MM.1S (cell line): ENCODE data around the gene NMRK1.

Experiments used
- DNase-seq: peaks from one replicate; pipeline ENCODE4 v3.0.0-alpha.2; 2015
- H2AFZ ChIP-seq: fragments of 300-600 bp; sonication (generic); 2 replicates; pipeline ENCODE4 v1.6.0; 2016; ENCODE audit warnings: antibody characterized with exemption, low read length
- H3F3A ChIP-seq: fragments of 300-600 bp; sonication (generic); 2 replicates; pipeline ENCODE4 v1.6.1; 2016; ENCODE audit warnings: mild to moderate bottlenecking, antibody characterized with exemption, low read length, moderate library complexity, mixed read lengths; ENCODE audit not compliant: insufficient read depth
- H3K27ac ChIP-seq: fragments of 300-600 bp; sonication (generic); 2 replicates; pipeline ENCODE4 v1.5.1; 2016; ENCODE audit warnings: mild to moderate bottlenecking, low read length
- H3K27me3 ChIP-seq: fragments of 300-600 bp; sonication (generic); replicated peaks from 2 replicates; pipeline ENCODE4 v1.6.0; 2016; ENCODE audit warnings: low read length; ENCODE audit not compliant: insufficient read depth
- H3K36me3 ChIP-seq: fragments of 300-600 bp; sonication (generic); replicated peaks from 2 replicates; pipeline ENCODE4 v1.6.1; 2016; ENCODE audit warnings: mild to moderate bottlenecking, low read length, mixed read lengths; ENCODE audit not compliant: insufficient read depth
- H3K4me1 ChIP-seq: fragments of 300-600 bp; sonication (generic); 2 replicates; pipeline ENCODE4 v1.6.1; 2016; ENCODE audit warnings: low read length, mixed read lengths
- H3K4me2 ChIP-seq: fragments of 300-600 bp; sonication (generic); 2 replicates; pipeline ENCODE4 v1.6.0; 2016; ENCODE audit warnings: low read depth, low read length
- H3K4me3 ChIP-seq: fragments of 300-600 bp; sonication (generic); 2 replicates; pipeline ENCODE4 v1.5.1; 2016; ENCODE audit warnings: low read length, mixed read lengths
- H3K79me2 ChIP-seq: fragments of 300-600 bp; sonication (generic); 2 replicates; pipeline ENCODE4 v1.6.1; 2016; ENCODE audit warnings: mixed run types, low read length, mixed read lengths
- H3K9ac ChIP-seq: fragments of 300-600 bp; sonication (generic); 2 replicates; pipeline ENCODE4 v1.6.1; 2016; ENCODE audit warnings: low read length, mixed read lengths
- H3K9me2 ChIP-seq: fragments of 300-600 bp; sonication (generic); replicated peaks from 2 replicates; pipeline ENCODE4 v1.6.1; 2016; ENCODE audit warnings: mild to moderate bottlenecking, low read length, mixed read lengths; ENCODE audit not compliant: insufficient read depth
- H3K9me3 ChIP-seq: fragments of 300-600 bp; sonication (generic); replicated peaks from 2 replicates; pipeline ENCODE4 v1.6.1; 2016; ENCODE audit warnings: mild to moderate bottlenecking, low read length, mixed read lengths; ENCODE audit not compliant: insufficient read depth
- H4K20me1 ChIP-seq: fragments of 300-600 bp; sonication (generic); 2 replicates; pipeline ENCODE4 v1.6.1; 2016; ENCODE audit warnings: mild to moderate bottlenecking, low read length, moderate library complexity, mixed read lengths; ENCODE audit not compliant: insufficient read depth
- CTCF ChIP-seq: fragments of 300-600 bp; sonication (generic); IDR thresholded peaks from 2 replicates; pipeline ENCODE4 v1.5.1; 2016; ENCODE audit warnings: antibody characterized with exemption, low read length, mixed read lengths
- EZH2 ChIP-seq: fragments of 300-600 bp; sonication (generic); optimal IDR thresholded peaks from 2 replicates; pipeline ENCODE3; 2017; ENCODE audit warnings: low read depth, mild to moderate bottlenecking, antibody characterized with exemption, low read length, mixed read lengths
- EZH2phosphoT487 ChIP-seq: fragments of 300-600 bp; sonication (generic); IDR thresholded peaks from 2 replicates; pipeline ENCODE4 v1.6.1; 2018; ENCODE audit warnings: antibody characterized with exemption, low read length

NMRK1 gene

GRCh38 chr9:75033791-75034473 is 54.0 kb downstream of the NMRK1 start:
- Histone ChIP-seq H3K9ac (no peak overlapping the region), H3K36me3 (no peaks in the 10 kb centered on the region), H3K27ac (no peak overlapping the region), H3F3A (no peaks in the 10 kb centered on the region), H3K4me2 (no peak overlapping the region), H4K20me1 (no peaks in the 10 kb centered on the region), H2AFZ (no peak overlapping the region), H3K27me3 (no peaks in the 10 kb centered on the region), H3K4me3 (no peak overlapping the region), H3K9me2 (no peaks in the 10 kb centered on the region), H3K4me1 (no peaks in the 10 kb centered on the region), H3K9me3 (no peaks in the 10 kb centered on the region), H3K79me2 (no peaks in the 10 kb centered on the region)
- no peak for DNase-seq
- TF ChIP-seq EZH2 (no peak), EZH2phosphoT487 (no peak), CTCF (no peak)

GRCh38 chr9:75027187-75028107 is 60.5 kb downstream of the NMRK1 start:
- H3K9me3 ChIP-seq, result no peaks in the 10 kb centered on the region

DNA sequence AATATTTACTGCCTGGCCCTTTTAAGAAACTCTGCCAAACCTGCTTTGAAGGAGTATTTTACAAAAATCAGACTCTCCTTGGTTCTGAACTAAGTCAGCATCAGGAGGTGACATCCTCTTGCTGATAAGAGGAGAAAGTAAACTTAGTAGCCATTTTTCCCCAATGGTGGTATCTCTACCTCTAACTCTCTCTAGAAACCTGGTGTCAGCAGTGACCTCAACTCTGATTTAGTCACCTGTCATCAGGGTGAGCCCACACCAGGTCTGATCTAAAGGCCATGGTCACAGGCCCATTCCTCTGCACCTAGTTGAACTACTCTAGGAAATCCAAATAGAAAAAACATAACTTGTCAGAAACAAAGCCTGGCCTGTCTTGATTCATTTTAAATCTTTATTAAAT is 64.1 kb downstream of the NMRK1 start:
- Histone ChIP-seq H4K20me1 (no peaks in the 10 kb centered on the region), H3K9me2 (no peaks in the 10 kb centered on the region)

More at GRCh38 chr9:75027187-75028107, 60.5 kb downstream of the NMRK1 start:
- H3K4me3 ChIP-seq, result peak overlapping the region; percentile 94
- TF ChIP-seq EZH2phosphoT487 (no peak), CTCF (no peak)
- peak overlapping the region; percentile 83 for H3K4me2 ChIP-seq
- H3K4me1 ChIP-seq, result peaks cover 17% of the 10 kb centered on the region
- peak overlapping the region; percentile 90 for H3K27ac ChIP-seq
- H3F3A ChIP-seq, result peaks cover 7% of the 10 kb centered on the region
- no peaks in the 10 kb centered on the region for H4K20me1 ChIP-seq
- no peaks in the 10 kb centered on the region for H3K27me3 ChIP-seq
- H3K36me3 ChIP-seq, result no peaks in the 10 kb centered on the region
- H3K9me2 ChIP-seq, result no peaks in the 10 kb centered on the region
- H3K79me2 ChIP-seq, result peaks cover 50% of the 10 kb centered on the region
- peak; percentile 66 for DNase-seq
- H3K9ac ChIP-seq, result peak overlapping the region; percentile 89
- peak overlapping the region; percentile 73 for H2AFZ ChIP-seq

More for the DNA sequence above, 64.1 kb downstream of the NMRK1 start:
- no peak overlapping the region for H3K9ac ChIP-seq
- no peak overlapping the region for H2AFZ ChIP-seq
- H3K9me3 ChIP-seq, result no peaks in the 10 kb centered on the region
- no peak overlapping the region for H3K4me2 ChIP-seq
- peaks cover 81% of the 10 kb centered on the region for H3K79me2 ChIP-seq
- H3K4me3 ChIP-seq, result no peak overlapping the region
- no peaks in the 10 kb centered on the region for H3K27me3 ChIP-seq
- peaks cover 7% of the 10 kb centered on the region for H3F3A ChIP-seq
- no peak for TF ChIP-seq EZH2phosphoT487
- TF ChIP-seq CTCF, result no peak
- TF ChIP-seq EZH2, result no peak
- no peak for DNase-seq
- peaks cover 17% of the 10 kb centered on the region for H3K4me1 ChIP-seq
- no peak overlapping the region for H3K27ac ChIP-seq
- no peaks in the 10 kb centered on the region; the same call in 1 of the 2 replicates for H3K36me3 ChIP-seq
